ENCODE data around the gene ARRB1.

Gene ARRB1

GRCh38 chr11:75271730-75272129, 79.7 kb downstream of the ARRB1 start:
- DNase-seq: no peak

GRCh38 chr11:75270896-75271418, 80.5 kb downstream of the ARRB1 start:
- DNase-seq: no peak

GRCh38 chr11:75269896-75270295, 81.6 kb downstream of the ARRB1 start:
- DNase-seq: no peak

- no peak for DNase-seq
Measured at GRCh38 chr11:75269367-75269660, 82.1 kb downstream of the ARRB1 start.

- no peak for DNase-seq
Measured at GRCh38 chr11:75268626-75269366, 82.7 kb downstream of the ARRB1 start.

GRCh38 chr11:75267171-75267970, 84.1 kb downstream of the ARRB1 start:
- DNase-seq: no peak

GRCh38 chr11:75265851-75266531, 85.5 kb downstream of the ARRB1 start:
- no peak for DNase-seq

- DNase-seq: no peak
Measured at GRCh38 chr11:75264971-75265370, 86.5 kb downstream of the ARRB1 start.

GRCh38 chr11:75264356-75264755, 87.1 kb downstream of the ARRB1 start:
- DNase-seq: no peak

GRCh38 chr11:75263944-75264349, 87.5 kb downstream of the ARRB1 start:
- DNase-seq: no peak

GRCh38 chr11:75262961-75263852, 88.3 kb downstream of the ARRB1 start:
- no peak for DNase-seq

GRCh38 chr11:75262436-75262835, 89.0 kb downstream of the ARRB1 start:
- DNase-seq: no peak

- no peak for DNase-seq
Measured at GRCh38 chr11:75261902-75262361, 89.5 kb downstream of the ARRB1 start.

GRCh38 chr11:75260396-75261170, 90.9 kb downstream of the ARRB1 start:
- no peak for DNase-seq

GRCh38 chr11:75254326-75254725, 97.1 kb downstream of the ARRB1 start:
- DNase-seq: no peak

GRCh38 chr11:75249704-75250103, 101.8 kb downstream of the ARRB1 start:
- DNase-seq: no peak

GRCh38 chr11:75248924-75249256, 102.6 kb downstream of the ARRB1 start:
- no peak for DNase-seq

GRCh38 chr11:75246671-75247350, 104.7 kb downstream of the ARRB1 start:
- DNase-seq: no peak

GRCh38 chr11:75246006-75246670, 105.3 kb downstream of the ARRB1 start:
- DNase-seq: no peak

GRCh38 chr11:75245356-75246005, 106.0 kb downstream of the ARRB1 start:
- DNase-seq: no peak
